Endothelial cell of hepatic sinusoid (primary cell): Measurements from ENCODE around the gene P2RY6.

ENCODE experiments used
- in situ Hi-C: cut with HindIII; loops from 2 replicates; pipeline ENCODE4 v1.10.0; 2017; ENCODE audit warnings: low sequenced_read_pairs

Gene P2RY6

GRCh38 chr11:73236205-73236765 is 35.9 kb upstream of the P2RY6 start:
- in situ Hi-C loops, result loop anchor here (10.0 kb wide), 1 partner anchor 481 kb away; the partner anchor contains the start of gene ARAP1

DNA sequence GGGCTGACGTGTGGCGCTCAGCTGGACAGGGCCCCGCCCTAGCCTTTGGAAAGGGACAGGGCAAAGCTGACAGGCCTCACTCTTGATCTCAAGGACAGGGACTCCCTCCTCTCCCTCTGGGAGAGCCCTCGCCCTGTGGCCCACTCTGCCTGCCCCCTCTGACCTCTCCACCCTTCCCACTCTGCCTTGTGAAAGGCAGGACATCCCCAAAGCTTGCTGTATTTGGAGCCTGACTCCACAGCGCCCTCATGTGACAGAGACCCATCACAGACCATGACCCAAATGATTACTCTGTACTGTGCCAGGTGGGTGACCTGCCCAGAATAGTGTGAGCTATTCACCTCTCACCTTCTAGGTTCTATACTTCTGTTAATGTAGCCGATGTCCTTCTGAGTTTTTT is 35.3 kb upstream of the P2RY6 start:
- in situ Hi-C loops, result loop anchor here (10.0 kb wide), 1 partner anchor 482 kb away; the partner anchor contains the start of gene ARAP1

DNA sequence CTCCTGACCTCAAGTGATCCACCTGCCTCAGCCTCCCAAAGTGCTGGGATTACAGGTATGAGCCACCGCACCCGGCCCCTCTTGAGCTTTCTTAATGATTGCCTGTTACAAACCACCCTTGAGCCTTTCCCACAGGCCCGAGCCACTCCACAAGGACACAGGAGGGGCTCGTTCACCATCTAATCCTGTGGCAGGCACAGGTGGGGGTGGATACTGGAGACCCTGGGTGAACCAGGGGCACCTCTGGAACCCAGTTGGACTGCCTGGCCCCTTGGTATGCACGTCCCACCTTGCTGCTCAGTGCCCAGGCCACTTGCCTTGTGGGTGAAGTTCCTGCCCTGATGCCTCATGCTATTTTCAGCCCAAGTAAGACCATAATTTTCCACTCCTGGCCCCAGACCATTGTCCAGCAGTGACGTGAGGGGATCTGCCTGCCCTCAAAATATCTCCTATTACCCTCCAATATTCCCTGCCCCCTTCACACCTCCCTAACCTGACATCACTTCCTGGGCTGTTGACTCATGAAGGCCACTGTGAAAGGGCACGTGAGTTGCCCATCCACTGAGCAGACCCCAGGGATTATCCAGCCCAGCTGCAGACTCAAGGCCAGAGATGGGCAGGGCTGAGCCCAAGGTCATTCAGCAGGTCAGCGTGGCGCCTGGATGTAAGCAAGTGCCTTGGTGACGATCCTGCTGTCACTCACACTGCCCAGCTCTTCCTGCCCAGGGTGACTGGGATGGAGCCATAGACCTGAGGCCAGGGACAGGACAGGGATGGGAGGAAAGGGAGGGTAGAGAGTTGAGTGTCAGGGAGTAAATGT is 34.5 kb upstream of the P2RY6 start:
- in situ Hi-C loops, result loop anchor here (10.0 kb wide), 1 partner anchor 483 kb away; the partner anchor contains the start of gene ARAP1

GRCh38 chr11:73239111-73239521 is 33.0 kb upstream of the P2RY6 start:
- in situ Hi-C loops, result loop anchor here (10.0 kb wide), 1 partner anchor 484 kb away; the partner anchor contains the start of gene ARAP1

DNA sequence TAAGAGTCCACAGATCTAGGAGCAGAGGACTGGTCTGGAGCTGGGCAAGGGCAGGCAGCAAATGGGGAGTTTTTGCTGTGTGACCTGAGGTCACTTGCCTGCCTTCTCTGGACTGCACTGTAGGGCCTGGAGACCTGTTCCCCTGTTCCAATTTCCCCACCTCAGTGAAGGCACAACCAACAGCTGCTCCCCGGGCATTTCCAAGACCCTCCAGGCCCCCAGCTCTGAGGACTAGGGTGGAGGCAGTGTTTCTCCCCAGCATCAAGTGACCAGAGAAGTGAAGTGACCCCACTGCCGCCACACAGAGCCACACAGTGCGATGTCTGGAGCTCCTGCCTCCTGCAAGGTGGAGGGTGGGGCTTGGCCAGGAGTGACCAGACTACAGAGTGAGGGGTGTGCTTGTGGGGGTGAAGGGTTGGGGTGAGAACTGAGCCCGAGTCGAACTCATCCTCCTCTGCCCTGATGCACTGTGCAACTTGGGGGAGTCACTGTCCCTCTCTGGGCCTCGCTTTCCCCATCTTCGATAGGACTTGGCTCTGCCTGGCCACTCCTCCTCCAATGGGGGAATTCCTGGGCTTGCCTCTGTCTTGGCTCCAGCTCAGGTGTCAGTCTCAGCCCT is 32.5 kb upstream of the P2RY6 start:
- in situ Hi-C loops, result loop anchor here (10.0 kb wide), 1 partner anchor 485 kb away; the partner anchor contains the start of gene ARAP1

DNA sequence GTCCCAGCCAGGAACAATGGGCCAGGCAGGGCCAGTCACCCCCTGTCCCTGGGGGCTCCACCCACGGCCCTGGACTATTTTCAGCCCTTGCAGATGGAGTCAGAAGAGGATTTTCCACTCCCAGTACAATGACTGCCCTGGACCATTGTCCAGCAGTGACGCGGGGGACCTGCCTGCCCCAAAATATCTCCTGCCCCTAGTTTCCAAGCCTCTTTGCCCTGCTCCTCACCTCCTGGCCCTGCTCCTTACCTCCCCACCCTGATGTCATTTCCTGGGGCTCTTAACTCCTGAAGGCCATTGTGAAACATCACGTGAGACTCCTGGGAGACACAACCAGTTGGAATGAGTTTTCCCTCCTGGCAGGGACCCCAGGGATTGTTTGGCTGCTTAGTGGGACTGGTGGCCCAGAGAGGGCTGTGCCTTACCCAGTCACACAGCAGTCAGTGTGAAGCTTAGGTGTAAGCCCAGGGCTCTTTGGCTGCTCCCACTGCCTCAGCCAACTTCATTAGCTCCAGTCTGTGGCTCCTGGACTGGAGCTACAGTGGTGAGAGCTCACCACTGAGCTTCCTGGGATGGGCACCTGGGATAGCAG is 31.9 kb upstream of the P2RY6 start:
- in situ Hi-C loops, result no loop called here

- in situ Hi-C loops, result no loop called here
Measured at GRCh38 chr11:73241300-73241699, 30.8 kb upstream of the P2RY6 start.

- in situ Hi-C loops, result no loop called here
Measured at GRCh38 chr11:73242251-73243092, 29.7 kb upstream of the P2RY6 start.

GRCh38 chr11:73243093-73243485 is 29.0 kb upstream of the P2RY6 start:
- in situ Hi-C loops, result no loop called here

DNA sequence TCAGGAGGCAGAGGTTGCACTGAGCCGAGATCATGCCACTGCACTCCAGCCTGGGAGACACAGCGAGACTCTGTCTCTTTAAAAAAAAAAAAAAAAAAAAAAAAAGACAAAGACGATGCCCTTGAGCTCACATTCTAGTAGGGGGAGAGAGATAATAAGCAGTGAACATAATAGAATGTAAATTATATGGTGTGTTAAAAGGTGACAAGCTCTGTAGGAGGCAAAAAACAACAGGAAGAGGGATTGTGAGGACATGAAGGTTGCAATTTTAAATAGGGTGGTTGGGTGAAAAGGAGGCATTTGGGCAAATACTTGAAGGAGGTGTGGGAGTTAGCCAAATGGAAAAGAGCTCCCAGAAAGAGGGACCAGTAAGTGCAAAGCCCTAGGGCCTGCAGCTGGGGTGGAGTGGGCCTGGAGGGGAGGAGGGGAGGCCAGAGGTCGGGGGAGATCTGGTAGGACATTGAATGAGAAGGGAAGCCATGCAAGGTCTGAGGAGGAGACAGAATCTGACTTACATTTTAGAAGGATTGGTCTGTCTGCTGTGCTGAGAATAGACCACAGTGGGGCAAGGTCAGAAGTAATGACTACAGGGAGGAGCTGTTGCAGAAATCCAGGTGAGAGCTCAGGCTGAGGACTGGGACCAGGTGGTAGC is 27.4 kb upstream of the P2RY6 start:
- in situ Hi-C loops, result no loop called here

GRCh38 chr11:73245461-73245860 is 26.7 kb upstream of the P2RY6 start:
- in situ Hi-C loops, result no loop called here

DNA sequence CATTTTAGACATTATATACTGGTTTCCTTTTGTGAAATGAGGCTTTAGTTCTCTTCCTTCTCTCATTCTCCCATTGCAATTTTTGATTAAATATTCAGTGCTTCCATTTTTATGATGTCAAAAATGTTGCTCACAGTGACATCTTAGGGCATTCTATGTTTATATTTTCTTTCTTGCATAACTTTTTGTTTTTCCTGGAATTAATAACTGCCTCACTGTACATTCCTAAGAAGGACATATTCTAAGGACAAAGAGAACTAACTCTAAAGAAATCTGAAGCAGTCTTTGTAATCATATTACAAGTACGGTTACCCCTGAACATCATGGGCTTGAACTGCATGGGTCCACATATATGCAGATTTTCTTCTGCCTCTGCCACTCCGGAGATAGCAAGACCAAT is 25.8 kb upstream of the P2RY6 start:
- in situ Hi-C loops, result no loop called here

- in situ Hi-C loops, result no loop called here
Measured at GRCh38 chr11:73248526-73249185, 23.5 kb upstream of the P2RY6 start.

DNA sequence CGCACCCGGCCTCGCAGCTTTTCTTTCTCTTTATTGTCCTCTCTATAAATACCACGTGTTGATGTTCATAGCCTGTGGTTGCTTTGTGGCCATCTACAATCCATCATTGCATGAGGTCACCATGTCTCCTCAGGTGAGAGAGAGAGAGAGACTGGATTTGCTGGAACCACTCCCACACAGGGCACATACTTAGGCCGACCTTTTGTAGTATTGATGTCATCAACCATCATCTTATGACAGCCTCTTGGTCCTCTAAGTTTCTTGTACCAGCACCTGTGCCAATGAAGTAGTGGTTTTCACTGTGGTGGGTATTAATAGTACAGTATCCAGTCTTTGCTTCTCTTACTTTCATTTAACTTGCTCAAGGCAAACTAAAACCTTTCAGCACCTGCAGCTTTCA is 22.8 kb upstream of the P2RY6 start:
- in situ Hi-C loops, result no loop called here

DNA sequence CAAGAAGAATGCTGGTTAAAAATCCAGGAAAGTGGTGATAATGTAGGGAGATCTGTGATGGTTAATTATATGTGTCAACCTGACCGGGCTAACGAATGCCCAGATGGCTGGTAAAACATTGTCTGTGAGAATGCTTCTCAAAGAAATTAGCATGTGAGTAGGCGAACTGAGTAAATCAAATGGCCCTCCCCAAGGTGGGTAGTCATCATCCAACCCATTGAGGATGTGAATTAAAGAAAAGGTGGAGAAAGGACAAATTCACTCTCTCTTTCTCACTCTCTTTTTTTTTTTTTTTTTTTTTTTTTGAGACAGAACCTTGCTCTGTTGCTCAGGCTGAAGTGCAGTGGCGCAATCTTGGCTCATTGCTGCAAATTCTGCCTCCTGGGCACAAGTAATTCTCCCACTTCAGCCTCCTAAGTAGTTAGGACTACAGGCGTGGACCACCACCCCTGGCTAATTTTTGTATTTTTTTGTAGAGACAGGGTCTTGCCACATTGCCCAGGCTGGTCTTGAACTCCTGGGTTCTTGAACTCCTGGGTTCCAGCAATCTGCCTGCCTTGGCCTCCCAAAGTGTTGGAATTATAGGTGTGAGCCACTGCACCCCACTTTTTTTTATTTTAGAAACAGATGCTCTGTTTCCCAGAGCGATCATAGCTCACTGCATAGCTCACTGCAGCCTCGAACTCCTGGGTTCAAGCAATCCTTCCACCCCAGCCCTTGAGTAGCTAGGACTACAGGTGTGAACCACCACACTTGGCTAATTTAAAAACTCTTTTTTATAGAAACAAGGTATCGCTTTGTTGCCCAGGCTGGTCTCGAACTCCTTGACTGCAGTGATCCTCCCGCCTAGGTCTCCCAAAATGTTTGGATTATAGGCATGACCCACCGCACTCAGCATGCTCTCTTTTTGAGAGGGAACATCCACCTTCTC is 22.0 kb upstream of the P2RY6 start:
- in situ Hi-C loops, result no loop called here

GRCh38 chr11:73252577-73253191 is 19.5 kb upstream of the P2RY6 start:
- in situ Hi-C loops, result no loop called here

DNA sequence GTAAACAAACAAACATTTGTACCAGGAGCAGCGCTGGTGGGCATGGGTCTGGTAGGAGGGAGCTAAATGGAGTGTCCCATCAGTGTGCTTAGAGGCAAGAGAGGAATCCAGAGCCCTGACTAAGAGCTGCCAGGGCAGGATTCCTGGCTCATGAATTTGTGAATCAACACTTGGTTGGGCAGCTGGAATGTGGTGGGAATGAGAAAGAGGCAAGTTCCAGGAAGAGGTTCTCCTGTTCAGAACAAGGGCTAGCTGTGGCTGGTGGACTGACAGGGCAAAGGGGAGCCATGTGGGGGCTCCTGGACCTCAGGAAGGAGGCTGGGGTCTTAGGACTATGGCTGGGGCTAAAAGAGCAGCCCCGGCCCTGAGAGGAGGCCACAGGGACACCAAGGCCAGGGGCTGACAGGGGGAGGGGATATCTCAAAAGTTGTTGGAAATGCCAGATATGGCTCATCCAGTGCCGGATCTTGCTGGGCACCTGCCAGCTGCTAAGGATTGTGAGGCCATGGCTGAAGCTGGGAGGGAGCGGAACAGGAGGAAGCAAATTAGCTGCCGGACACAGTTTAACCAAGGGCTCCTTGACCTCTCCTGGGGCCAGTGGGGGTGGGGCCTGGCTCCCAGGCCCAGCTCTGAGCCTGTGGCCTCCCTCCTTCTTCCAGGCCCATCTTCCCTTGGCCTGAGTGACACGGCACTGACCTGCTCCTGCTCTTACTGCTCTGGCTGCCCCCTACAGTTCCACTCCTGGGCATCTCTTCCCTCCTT is 14.6 kb upstream of the P2RY6 start:
- in situ Hi-C loops, result no loop called here
